Lower leg skin (tissue), 3 donors: ENCODE results near the gene GTF3C6.
"Not testable (repeated sequence)": the region's sequence is repeated elsewhere in the genome, so short reads cannot be mapped to it uniquely, and the experiment has no call there.

ENCODE experiments used
- CTCF ChIP-seq, 3 donors: fragments of 450-650 bp; IDR thresholded peaks; one replicate each; pipeline ENCODE4 v1.5.1; 2016; ENCODE audit warnings: antibody characterized with exemption in 3 of 3, mild to moderate bottlenecking in 3 of 3, moderate library complexity in 2 of 3
- POLR2A ChIP-seq, 2 donors: fragments of 450-650 bp; IDR thresholded peaks; one replicate each; pipeline ENCODE4 v1.6.1; 2016 to 2017; ENCODE audit warnings: antibody characterized with exemption in 2 of 2, mild to moderate bottlenecking in 1 of 2, moderate library complexity in 1 of 2

GRCh38 chr6:111017241-111017640, 58.7 kb downstream of the GTF3C6 start:
- not testable (repeated sequence) for TF ChIP-seq CTCF, POLR2A (IDR thresholded peaks at IDR 0.05)
